Endothelial cell of umbilical vein (primary cell): ENCODE data around the gene POU6F1.
A peak's percentile ranks its signal among the peaks of the same experiment; 100 is the strongest.

Source experiments
- EZH2 ChIP-seq: IDR thresholded peaks from 2 replicates; pipeline ENCODE4 v1.6.1; 2012; ENCODE audit warnings: borderline replicate concordance, low read depth, mild to moderate bottlenecking, moderate library complexity, low read length, inconsistent platforms; ENCODE audit not compliant: severe bottlenecking
- JUN ChIP-seq: IDR thresholded peaks from 2 replicates; pipeline ENCODE4 v1.6.1; 2011; ENCODE audit warnings: borderline replicate concordance, low read depth; ENCODE audit not compliant: insufficient read length, insufficient read depth
- MAX ChIP-seq: IDR thresholded peaks from 2 replicates; pipeline ENCODE4 v1.6.1; 2011; ENCODE audit not compliant: insufficient read depth, insufficient read length
- MYC ChIP-seq: IDR thresholded peaks from one replicate; pipeline ENCODE4 v1.6.1; 2011; ENCODE audit warnings: mild to moderate bottlenecking, low read depth, low read length
- POLR2A ChIP-seq: IDR thresholded peaks from 2 replicates; pipeline ENCODE4 v1.6.1; 2012; ENCODE audit warnings: low read depth, mild to moderate bottlenecking, control low read depth, low read length
- POLR2AphosphoS5 ChIP-seq: IDR thresholded peaks from 2 replicates; pipeline ENCODE4 v1.6.1; 2012; ENCODE audit warnings: low read depth, mild to moderate bottlenecking, control low read depth, low read length, moderate library complexity; ENCODE audit not compliant: insufficient read depth
- TF ChIP-seq, protein P1 (sequence below), 2 donors: IDR thresholded peaks; 1 replicate in 1 of 2; 2 replicates in 1 of 2; pipeline ENCODE4 v1.5.1; 2011; ENCODE audit warnings: low read length in 2 of 2, mild to moderate bottlenecking in 2 of 2, moderate library complexity in 2 of 2, control low read depth in 1 of 2, inconsistent platforms in 1 of 2, low read depth in 1 of 2; ENCODE audit not compliant: insufficient read depth in 1 of 2; ENCODE audit errors: extremely low read depth in 1 of 2

GRCh38 chr12:51262758-51263177, 44.9 kb upstream of the POU6F1 start:
- TF ChIP-seq, protein P1, sequence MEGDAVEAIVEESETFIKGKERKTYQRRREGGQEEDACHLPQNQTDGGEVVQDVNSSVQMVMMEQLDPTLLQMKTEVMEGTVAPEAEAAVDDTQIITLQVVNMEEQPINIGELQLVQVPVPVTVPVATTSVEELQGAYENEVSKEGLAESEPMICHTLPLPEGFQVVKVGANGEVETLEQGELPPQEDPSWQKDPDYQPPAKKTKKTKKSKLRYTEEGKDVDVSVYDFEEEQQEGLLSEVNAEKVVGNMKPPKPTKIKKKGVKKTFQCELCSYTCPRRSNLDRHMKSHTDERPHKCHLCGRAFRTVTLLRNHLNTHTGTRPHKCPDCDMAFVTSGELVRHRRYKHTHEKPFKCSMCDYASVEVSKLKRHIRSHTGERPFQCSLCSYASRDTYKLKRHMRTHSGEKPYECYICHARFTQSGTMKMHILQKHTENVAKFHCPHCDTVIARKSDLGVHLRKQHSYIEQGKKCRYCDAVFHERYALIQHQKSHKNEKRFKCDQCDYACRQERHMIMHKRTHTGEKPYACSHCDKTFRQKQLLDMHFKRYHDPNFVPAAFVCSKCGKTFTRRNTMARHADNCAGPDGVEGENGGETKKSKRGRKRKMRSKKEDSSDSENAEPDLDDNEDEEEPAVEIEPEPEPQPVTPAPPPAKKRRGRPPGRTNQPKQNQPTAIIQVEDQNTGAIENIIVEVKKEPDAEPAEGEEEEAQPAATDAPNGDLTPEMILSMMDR (IDR thresholded peaks at IDR 0.05; ENCODE audit: extremely low read depth in 1 of 2, insufficient read depth in 1 of 2, low read depth in 1 of 2, low read length in 2 of 2), result peak; percentile 38 to 61
- no peak for TF ChIP-seq JUN
- TF ChIP-seq POLR2A, result no peak
- no peak for TF ChIP-seq EZH2
- TF ChIP-seq MAX, result no peak
- TF ChIP-seq POLR2AphosphoS5, result no peak
- TF ChIP-seq MYC, result no peak
